Right atrium auricular region (tissue), 2 donors: ENCODE data around the gene RAB33A. TPM values are rescaled to one million over a fixed set of nuclear protein-coding genes. Genes with fewer than 3 reads are reported as not detected.

ENCODE experiments used
- DNase-seq: peaks from one replicate; pipeline ENCODE4 v3.0.0-alpha.2; 2019; ENCODE audit warnings: low spot score
- H3K27ac ChIP-seq, 2 donors: fragments of 200-600 bp; sonication (generic); 1 replicate in 1 of 2; 2 replicates in 1 of 2; pipeline ENCODE4 v1.5.1; 2016 to 2019
- H3K27me3 ChIP-seq, 2 donors: fragments of 200-600 bp; sonication (generic); one replicate each; pipeline versions ENCODE4 v1.5.1 to v1.6.0; 2017 to 2019
- H3K36me3 ChIP-seq: fragments of 200-600 bp; sonication (generic); one replicate; pipeline ENCODE4 v1.5.1; 2016
- H3K4me1 ChIP-seq, 2 donors: fragments of 200-600 bp; sonication (generic); one replicate each; pipeline versions ENCODE4 v1.5.1 to v1.6.0; 2017 to 2019
- H3K4me3 ChIP-seq, 2 donors: fragments of 200-600 bp; sonication (generic); 1 replicate in 1 of 2; 2 replicates in 1 of 2; pipeline ENCODE4 v1.5.1; 2017 to 2019; ENCODE audit warnings: mild to moderate bottlenecking in 1 of 2, moderate library complexity in 1 of 2
- H3K9me3 ChIP-seq, 2 donors: fragments of 200-600 bp; sonication (generic); one replicate each; pipeline ENCODE4 v1.5.1; 2019
- CTCF ChIP-seq, 2 donors: fragments of 200-600 bp; sonication (generic); IDR thresholded peaks; one replicate each; pipeline ENCODE4 v1.5.1; 2019; ENCODE audit warnings: antibody characterized with exemption in 2 of 2
- total RNA-seq, 2 donors: library from RNA; depleted of rRNA; stranded (reverse); fragments of >200 nt; gene quantifications; one replicate each; pipeline ENCODE4 v1.1.0, GENCODE V29; 2016

The RAB33A gene
- total RNA-seq, 2 donors from 2014 or later = 8.3 to 13.4 TPM

GRCh38 chrX:130173190-130173895, 1.6 kb downstream of the RAB33A start:
- no peaks in the 10 kb centered on the region for H3K9me3 ChIP-seq
- peak overlapping the region in 1 of 2 donors; percentile 41 for H3K4me3 ChIP-seq
- H3K4me1 ChIP-seq = peaks cover 0 to 35% of the 10 kb centered on the region in 2 donors
- H3K27me3 ChIP-seq = no peaks in the 10 kb centered on the region
- no peaks in the 10 kb centered on the region for H3K36me3 ChIP-seq
- peak; percentile 77 for DNase-seq
- peak overlapping the region; percentile 77 to 87 for H3K27ac ChIP-seq
- TF ChIP-seq CTCF (IDR thresholded peaks at IDR 0.05) = no peak

GRCh38 chrX:130174045-130174704, 2.4 kb downstream of the RAB33A start:
- TF ChIP-seq CTCF (IDR thresholded peaks at IDR 0.05) = no peak
- peak; percentile 69 for DNase-seq
- H3K27ac ChIP-seq = peak overlapping the region; percentile 77 to 87
- no peaks in the 10 kb centered on the region for H3K27me3 ChIP-seq
- H3K9me3 ChIP-seq = no peaks in the 10 kb centered on the region
- H3K4me1 ChIP-seq = peaks cover 0 to 36% of the 10 kb centered on the region in 2 donors
- H3K36me3 ChIP-seq = no peaks in the 10 kb centered on the region
- no peak overlapping the region for H3K4me3 ChIP-seq

GRCh38 chrX:130174937-130175336, 3.2 kb downstream of the RAB33A start:
- no peak for DNase-seq
- peak overlapping the region; percentile 77 to 87 for H3K27ac ChIP-seq
- H3K4me3 ChIP-seq = no peak overlapping the region
- H3K9me3 ChIP-seq = no peaks in the 10 kb centered on the region
- peaks cover 0 to 40% of the 10 kb centered on the region in 2 donors for H3K4me1 ChIP-seq
- TF ChIP-seq CTCF (IDR thresholded peaks at IDR 0.05) = no peak
- H3K27me3 ChIP-seq = no peaks in the 10 kb centered on the region
- H3K36me3 ChIP-seq = no peaks in the 10 kb centered on the region

GRCh38 chrX:130176354-130176776, 4.6 kb downstream of the RAB33A start:
- Histone ChIP-seq H3K9me3 (no peaks in the 10 kb centered on the region), H3K36me3 (no peaks in the 10 kb centered on the region), H3K4me3 (no peak overlapping the region), H3K4me1 (peaks cover 0 to 40% of the 10 kb centered on the region in 2 donors), H3K27ac (peak overlapping the region in 1 of 2 donors; percentile 18), H3K27me3 (no peaks in the 10 kb centered on the region)
- DNase-seq = no peak
- TF ChIP-seq CTCF (IDR thresholded peaks at IDR 0.05) = no peak

GRCh38 chrX:130176942-130177341, 5.2 kb downstream of the RAB33A start:
- Histone ChIP-seq H3K27ac (no peak overlapping the region), H3K27me3 (no peaks in the 10 kb centered on the region), H3K36me3 (no peaks in the 10 kb centered on the region), H3K4me1 (peaks cover 0 to 40% of the 10 kb centered on the region in 2 donors), H3K4me3 (no peak overlapping the region), H3K9me3 (no peaks in the 10 kb centered on the region)
- DNase-seq = no peak
- no peak for TF ChIP-seq CTCF (IDR thresholded peaks at IDR 0.05)
